ENCODE results near the gene DUSP16.

Gene DUSP16

DNA sequence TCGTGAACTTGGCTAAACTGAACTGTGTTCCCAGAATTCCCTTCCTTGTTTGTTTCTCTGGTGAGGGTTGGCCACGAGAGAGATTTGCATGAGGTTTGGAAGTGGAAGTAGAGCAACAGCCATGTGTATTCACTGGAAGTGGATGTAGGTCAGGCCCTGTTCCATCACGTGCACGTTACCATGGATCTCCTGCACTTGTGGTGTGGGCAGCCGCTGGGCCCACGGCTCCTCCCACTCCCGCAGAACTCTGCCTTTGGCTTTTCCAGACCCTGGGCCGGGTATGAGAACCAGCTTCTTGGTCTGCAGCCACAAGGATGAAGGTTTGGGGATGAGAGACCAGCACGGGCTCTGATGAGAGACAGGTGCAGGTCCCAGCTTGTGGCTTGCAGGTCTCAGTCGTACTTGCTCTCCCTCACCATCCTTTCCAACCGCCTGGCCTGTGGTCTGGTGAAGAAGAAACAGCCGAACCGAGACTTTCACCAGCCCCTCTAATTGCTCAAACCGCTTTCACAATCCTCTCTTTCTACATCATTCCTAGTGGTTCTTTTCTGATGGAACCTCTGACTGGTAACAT, 94.9 kb downstream of the DUSP16 start:
- no peak for DNase-seq (ENCODE audit: low spot score)

GRCh38 chr12:12467264-12467663, 95.4 kb downstream of the DUSP16 start:
- no peak for DNase-seq (ENCODE audit: low spot score)

GRCh38 chr12:12466157-12466556, 96.5 kb downstream of the DUSP16 start:
- no peak for DNase-seq (ENCODE audit: low spot score)

DNA sequence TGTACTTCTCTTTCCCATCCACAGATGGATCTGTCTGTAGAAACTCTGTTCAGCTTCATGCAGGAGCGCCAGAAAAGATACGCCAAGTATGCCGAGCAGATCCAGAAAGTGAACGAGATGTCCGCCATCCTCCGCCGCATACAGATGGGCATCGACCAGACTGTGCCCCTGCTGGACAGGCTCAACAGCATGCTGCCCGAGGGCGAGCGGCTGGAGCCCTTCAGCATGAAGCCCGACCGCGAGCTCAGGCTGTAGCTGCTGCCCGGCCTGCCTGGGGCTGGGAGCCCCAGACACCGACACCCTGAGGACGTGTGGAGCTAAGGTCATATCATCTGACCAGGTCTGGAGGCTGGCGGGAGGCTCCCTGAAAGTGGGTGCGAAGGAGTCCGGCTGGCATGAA, 97.1 kb downstream of the DUSP16 start:
- no peak for DNase-seq (ENCODE audit: low spot score)

GRCh38 chr12:12461923-12462315, 100.7 kb downstream of the DUSP16 start:
- no peak for DNase-seq (ENCODE audit: low spot score)

- no peak for DNase-seq (ENCODE audit: low spot score)
These were observed 101.4 kb downstream of the DUSP16 start for GRCh38 chr12:12460935-12461922.

DNA sequence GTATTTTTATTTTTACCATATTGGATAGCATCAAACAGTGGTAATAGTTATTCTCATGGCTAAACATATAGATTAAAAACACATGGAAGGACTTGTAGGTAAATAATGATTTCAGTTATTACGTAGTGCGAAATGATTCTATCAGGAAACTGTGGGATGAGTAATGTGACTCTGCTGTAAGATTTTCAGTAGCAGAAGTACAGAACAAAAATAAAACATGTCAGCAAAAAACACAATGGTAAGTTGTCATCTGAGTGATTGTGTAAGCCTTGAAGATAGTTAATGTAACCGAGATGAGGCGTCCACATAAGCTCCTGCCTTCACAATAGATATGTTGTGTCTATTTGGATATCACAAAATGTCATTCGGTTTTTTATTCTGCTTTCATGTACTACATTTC, 106.0 kb downstream of the DUSP16 start:
- DNase-seq (ENCODE audit: low spot score), result no peak

DNA sequence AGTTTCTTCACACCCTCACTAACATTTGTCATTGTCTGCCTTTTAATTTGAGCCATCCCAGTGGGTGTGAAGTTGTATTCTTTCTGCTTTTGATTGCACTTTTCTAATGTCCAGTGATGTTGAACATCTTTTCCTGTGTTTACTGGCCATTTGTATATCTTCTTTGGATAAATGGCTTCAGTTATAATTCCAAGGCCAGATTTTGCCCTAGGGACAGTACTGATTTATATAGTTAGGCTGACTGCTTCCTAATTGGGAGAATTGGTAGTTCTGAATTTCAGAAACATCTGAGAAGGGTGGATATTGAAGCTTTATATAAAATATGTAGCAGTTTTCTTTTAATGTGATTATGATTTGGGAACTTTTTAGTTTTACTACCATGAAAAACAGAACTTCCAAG, 108.3 kb downstream of the DUSP16 start:
- DNase-seq (ENCODE audit: low spot score), result no peak

DNA sequence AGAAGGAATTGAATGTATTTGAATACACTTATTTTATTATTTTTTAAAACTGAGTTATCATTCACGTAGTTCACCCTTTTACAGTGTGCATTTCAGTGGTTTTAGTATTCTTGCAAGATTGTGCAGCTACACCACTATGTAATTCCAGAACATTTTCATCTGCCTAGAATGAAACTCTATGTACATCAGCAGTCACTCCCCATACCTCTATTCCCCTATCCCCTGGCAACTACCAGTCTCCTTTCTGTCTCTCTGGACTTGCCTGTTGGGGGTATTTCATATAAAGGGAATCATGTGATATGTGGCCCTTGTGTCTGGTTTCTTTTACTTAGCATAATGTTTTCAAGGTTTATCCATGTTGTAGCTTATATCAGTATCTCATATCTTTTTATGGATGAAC, 109.0 kb downstream of the DUSP16 start:
- no peak for DNase-seq (ENCODE audit: low spot score)

DNA sequence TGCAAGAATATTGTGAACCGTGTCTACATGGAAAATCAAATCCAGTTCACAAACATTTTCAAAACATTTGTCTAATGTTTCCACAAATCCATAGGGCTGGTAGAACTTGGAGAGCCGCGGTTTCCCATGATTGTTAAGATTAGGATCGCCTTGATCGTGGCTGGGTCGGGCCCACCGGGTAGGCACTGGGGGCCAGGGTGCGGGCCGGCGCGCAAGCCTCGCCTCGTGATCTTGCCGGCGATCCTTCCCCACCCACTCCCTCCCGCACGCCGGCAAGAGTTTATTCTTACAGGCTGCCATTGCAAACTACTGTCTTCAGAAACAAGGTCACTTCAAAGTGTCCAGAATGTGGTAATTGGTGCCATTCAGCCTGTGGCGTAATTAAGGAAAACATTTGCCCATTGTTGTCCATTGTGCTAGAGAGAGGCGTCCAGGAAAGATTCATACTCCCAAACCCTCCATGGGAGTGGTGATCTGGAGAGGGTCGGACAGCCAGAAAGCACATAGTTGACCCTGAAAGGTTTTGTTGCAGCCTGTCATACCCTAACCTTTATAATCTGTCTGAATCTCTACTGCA, 110.2 kb downstream of the DUSP16 start:
- no peak for DNase-seq (ENCODE audit: low spot score)

- DNase-seq (ENCODE audit: low spot score), result no peak
These were observed 111.6 kb downstream of the DUSP16 start for GRCh38 chr12:12451098-12451497.

GRCh38 chr12:12450043-12450471, 112.6 kb downstream of the DUSP16 start:
- no peak for DNase-seq (ENCODE audit: low spot score)

DNA sequence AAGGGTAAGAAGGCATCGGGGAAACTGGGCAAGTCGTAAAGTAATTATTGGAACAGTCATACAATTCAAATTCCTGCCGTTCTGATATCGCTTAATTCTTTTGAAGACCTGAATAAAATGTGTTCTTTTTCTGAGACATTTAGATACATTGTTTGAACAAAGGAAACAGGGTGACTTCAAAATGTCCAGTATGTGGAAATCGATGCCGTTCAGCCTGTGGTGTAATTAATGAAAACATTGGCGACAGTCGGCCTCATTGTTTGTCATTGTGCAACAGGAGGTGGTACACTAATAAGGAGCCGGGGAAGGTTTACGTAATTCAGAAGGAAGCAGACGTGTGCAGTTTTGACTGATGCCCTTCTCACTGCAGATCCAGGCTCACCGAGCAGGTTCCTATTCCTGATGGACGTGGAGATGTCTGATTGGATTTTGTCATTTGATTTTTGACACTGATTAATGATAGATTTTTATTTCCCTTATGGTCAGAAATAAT, 113.1 kb downstream of the DUSP16 start:
- DNase-seq (ENCODE audit: low spot score), result no peak

DNA sequence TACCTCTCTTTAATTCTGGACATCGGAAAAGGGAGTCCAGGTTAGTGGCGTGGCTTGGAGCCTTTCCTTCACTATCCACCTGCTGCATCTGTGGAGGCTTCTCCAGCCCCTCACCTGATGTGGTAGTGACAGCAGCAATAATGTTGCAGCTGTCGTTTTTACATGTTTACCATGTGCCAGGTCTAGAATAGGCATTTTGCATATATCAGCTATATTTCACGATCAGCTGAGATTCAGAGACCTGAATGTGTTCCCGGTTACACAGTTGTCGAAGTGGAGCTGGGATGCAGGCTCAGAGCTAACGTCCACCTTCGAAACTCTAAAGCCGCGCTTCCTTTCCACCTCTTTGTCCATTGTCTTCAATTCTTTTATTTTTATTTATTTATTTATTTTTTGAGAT, 114.8 kb downstream of the DUSP16 start:
- no peak for DNase-seq (ENCODE audit: low spot score)

GRCh38 chr12:12447236-12447635, 115.4 kb downstream of the DUSP16 start:
- DNase-seq (ENCODE audit: low spot score), result no peak

DNA sequence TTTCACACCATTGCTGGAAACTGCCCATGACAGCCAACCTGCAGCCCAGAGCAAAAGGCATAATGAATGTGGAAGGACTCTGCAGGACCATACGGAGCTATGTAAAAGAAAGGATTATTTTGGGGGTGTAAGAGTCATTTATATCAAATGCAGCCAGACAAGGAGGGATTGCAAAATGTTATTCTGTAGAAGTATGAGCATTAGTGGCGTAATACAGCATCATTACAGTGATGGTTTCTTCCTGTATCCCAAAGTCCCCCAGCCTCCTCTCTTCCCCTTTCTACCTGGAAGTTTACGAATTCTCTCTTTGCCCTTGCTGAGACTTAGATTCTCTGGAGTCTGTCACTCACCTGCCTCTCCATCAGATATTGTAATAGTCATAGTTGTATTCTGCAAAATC, 115.9 kb downstream of the DUSP16 start:
- no peak for DNase-seq (ENCODE audit: low spot score)

DNA sequence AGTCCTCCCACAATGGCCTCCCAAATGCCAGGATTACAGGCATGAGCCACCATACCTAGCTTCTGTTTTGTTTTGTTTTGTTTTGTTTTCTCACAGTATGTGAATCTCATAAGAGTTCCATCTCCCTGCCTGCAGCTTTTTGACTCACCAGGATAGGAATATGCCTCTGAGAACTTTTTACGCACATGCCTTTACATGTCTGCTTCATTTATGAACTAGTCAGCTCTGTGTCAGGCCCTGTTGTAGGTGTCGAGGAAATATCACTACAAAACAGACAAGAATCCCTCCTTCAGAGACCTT, 116.8 kb downstream of the DUSP16 start:
- no peak for DNase-seq (ENCODE audit: low spot score)

- DNase-seq (ENCODE audit: low spot score), result no peak
These were observed 117.3 kb downstream of the DUSP16 start for GRCh38 chr12:12445165-12445881.

- DNase-seq (ENCODE audit: low spot score), result no peak
These were observed 119.2 kb downstream of the DUSP16 start for GRCh38 chr12:12443431-12443878.

DNA sequence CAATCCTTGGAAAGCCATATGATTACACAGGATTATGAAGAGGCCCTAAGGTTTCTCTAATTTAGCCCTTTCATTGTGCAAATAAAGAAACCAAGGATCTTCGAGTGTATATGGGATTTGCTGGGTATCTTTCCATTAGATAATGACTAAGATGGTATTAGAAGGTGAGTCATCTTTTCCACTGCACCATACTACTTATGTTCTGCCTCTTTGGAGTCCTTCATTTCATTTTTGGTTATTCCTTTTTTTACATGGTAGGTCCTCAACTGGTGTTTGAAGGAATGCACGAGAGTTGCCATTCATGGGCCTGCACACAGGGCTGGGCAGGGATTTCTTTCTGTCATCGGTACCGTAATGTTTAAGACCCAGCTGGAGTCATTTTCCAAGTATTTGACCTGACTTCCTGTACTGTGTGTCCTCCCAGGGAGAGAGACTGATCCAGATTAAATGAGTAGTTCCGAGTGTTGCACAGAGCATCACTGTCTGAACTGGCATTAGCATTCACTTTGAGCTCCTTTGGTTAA, 120.1 kb downstream of the DUSP16 start:
- DNase-seq (ENCODE audit: low spot score), result peak; percentile 20

GRCh38 chr12:12441843-12442461, 120.7 kb downstream of the DUSP16 start:
- DNase-seq (ENCODE audit: low spot score), result peak; percentile 16

GRCh38 chr12:12441429-12441807, 121.2 kb downstream of the DUSP16 start:
- DNase-seq (ENCODE audit: low spot score), result no peak

All from hematopoietic multipotent progenitor cell treated with erythropoietin and hydrocortisone succinate and interleukin-3 and kit ligand, for 15 days (in vitro differentiated cells).